HFF-Myc (cell line): ENCODE data around the gene ZSCAN9.

Source experiments
- DNase-seq: peaks from one replicate; pipeline ENCODE4 v3.0.0-alpha.2; 2011; ENCODE audit warnings: low read depth; ENCODE audit errors: extremely low read depth
- H3K4me3 ChIP-seq: replicated peaks from 2 replicates; pipeline ENCODE4 v1.5.1; 2011; ENCODE audit warnings: low read depth, mild to moderate bottlenecking, control low read depth, low read length
- CTCF ChIP-seq: IDR thresholded peaks from 2 replicates; pipeline ENCODE4 v1.5.1; 2012; ENCODE audit warnings: mild to moderate bottlenecking, low read depth, low read length, control low read depth; ENCODE audit errors: missing control alignments

ZSCAN9 gene

GRCh38 chr6:28280595-28281287 lies 55.7 kb downstream of the ZSCAN9 start:
- no peak for DNase-seq
- no peak for TF ChIP-seq CTCF

GRCh38 chr6:28281288-28282064 lies 56.4 kb downstream of the ZSCAN9 start, which contains the start of gene PGBD1:
TSS of gene PGBD1 (plus strand) at chr6:28281572. CDS start at chr6:28283814, 2,242 bp downstream.
- H3K4me3 ChIP-seq, result peak within 1 kb of the TSS; percentile 75
- no peak for TF ChIP-seq CTCF
- DNase-seq, result no peak

More at GRCh38 chr6:28280595-28281287, 55.7 kb downstream of the ZSCAN9 start:
- H3K4me3 ChIP-seq, result peak overlapping the region; percentile 75

GRCh38 chr6:28282926-28283325 lies 57.9 kb downstream of the ZSCAN9 start:
- H3K4me3 ChIP-seq, result no peak overlapping the region
- TF ChIP-seq CTCF, result no peak
- DNase-seq, result no peak
